CD4-positive, alpha-beta T cell treated with Interferon gamma for 1 hour (primary cell): Measurements from ENCODE around the gene POLRMT.
"Not testable (repeated sequence)": the region's sequence is repeated elsewhere in the genome, so short reads cannot be mapped to it uniquely, and the experiment has no call there.

Experiments used
- DNase-seq: peaks from one replicate; pipeline ENCODE4 v3.0.0-alpha.2; 2020

The POLRMT gene

DNA sequence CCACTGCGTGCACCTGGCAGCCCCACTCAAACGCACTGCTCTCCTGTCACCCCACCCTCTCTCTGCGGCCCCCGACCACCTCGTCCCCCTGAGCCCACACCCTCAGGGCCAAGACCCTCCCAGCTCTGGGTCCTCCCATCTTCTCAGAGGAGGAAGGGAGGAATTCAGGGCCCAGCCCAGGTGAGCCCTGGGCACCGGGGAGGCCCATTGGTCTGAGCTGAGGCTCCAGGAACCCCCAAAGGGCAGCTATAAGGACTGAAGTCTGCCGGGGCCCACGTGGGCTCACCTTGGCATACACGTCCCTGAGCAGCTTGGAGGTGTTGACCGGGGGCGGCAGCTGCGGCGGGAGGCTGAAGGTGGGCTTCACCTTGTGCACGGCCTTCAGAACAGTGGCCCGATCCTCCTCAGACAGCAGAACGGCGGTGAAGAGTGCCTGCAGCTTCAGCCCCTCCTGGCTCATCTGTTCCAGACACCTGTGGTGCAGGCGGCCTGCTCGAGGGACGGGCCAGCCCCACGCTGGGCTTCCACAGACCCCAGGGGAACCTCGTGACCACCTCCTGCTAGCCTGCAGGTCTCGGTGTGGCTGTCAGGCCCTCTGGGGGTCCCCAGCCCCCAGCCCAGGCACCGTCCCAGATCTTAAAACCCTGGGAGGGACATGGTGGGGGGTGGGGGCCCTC lies 8.8 kb downstream of the POLRMT start:
- no peak for DNase-seq

GRCh38 chr19:623974-624373 lies 9.4 kb downstream of the POLRMT start:
- no peak for DNase-seq

GRCh38 chr19:623175-623916 lies 10.0 kb downstream of the POLRMT start:
- DNase-seq = no peak

DNA sequence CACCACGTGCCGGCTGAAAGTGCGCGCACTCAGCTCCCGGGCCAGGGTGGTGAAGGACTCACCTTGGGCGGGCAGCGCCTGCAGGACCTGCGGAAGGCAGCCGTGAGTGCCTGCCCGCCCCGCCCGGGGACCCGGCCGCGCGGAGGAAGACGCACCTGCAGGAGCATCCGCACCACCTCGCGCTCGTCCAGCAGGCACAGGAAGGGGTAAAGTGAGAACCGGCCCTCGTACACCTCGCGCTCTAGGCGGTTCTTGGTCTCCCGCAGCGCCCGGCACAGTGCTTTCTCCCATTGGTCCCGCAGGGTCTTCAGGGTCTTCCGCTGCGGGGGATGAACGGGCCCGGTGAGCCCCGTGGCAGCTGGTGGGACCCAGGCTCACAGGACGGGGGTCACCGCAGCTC lies 10.7 kb downstream of the POLRMT start:
- no peak for DNase-seq

- no peak for DNase-seq
These were observed 11.5 kb downstream of the POLRMT start for GRCh38 chr19:621819-622218.

DNA sequence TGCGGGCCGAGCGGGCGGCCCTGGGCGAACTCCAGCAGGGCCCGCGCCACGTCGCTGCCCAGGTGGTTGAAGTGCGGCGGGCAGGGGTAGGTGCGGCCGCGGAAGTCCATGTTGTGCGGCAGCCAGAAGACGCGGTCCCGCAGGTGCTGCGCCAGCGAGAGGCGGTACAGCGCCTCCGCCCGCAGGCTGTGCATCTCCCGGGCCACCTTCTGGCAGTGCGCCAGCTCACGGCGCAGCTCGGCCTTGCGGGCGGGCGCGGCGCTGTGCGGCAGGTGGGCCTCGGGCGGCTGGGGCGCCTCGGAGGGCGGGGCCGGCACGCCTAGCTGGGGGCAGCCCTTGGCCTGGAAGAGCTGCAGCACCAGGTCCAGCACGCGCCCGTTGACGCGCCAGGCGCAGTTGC lies 12.1 kb downstream of the POLRMT start:
- DNase-seq = not testable (repeated sequence)

DNA sequence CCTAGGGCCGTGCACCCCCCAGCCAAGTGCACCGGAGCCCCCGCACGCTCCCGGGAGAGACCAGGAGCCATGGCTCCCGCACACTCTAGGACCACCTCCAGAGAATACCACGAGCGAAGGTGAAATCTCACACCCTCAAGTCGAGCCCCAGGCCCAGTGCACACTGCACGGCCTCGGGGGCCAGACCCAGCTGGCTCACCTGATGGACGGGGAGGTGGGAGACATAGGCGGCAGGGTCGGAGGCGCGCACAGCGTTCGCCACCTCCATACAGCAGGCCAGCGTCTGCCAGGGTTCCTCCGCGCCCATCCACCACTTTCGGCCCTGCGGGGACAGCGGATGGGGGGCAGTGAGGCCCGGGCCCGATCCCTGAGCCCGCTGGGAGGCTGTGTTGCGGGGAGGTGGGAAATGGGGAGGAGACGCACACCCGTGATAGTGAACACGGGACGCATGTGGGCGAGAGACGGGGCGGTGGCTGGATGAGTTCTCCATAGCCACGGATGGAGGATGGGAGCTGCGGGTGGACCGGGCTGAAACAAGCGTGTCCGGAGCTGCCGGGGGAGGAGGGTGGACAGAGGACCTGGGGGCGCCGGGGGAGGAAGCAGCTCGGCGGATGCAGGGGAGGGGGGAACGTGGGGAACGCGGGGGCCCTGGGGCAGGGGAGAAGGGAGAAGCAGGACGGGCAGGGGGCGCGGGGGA lies 13.0 kb downstream of the POLRMT start:
- DNase-seq = no peak

GRCh38 chr19:619286-620002 lies 13.9 kb downstream of the POLRMT start:
- DNase-seq = no peak

GRCh38 chr19:618674-619285 lies 14.6 kb downstream of the POLRMT start:
- no peak for DNase-seq

- DNase-seq = no peak
These were observed 15.1 kb downstream of the POLRMT start for GRCh38 chr19:618247-618619.

DNA sequence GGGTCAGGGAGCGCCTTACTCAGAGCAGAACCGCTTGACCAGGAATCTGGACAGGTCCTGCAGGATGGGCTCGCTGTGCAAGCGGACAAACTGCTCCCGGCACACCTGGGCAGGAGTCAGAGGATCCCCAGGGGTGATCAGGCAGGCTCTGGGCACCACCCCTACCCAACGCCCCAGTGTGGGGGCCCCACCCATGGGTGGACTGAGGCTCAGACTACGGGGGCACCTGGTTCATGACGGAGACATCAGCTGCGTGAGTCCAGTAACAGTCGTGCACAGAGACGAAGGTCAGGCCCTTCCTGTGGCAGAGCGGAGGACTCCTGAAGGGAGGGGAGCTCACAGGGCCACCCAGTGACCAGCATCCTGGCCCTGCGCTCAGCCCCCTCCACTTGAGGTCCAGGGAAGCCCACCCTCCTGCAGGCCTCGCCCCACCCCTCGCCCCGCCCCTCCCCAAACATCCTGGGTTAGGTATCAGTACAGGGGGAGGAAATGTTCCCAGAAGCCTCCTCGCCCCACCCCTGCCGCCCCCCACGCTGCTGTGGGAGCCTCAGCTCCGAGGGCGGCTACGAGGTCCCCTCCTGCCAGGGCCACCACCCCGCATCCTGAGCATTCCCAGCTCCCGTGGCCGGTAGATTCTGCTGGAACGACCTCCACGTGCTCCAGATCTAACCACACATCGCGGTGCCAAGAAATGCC lies 15.6 kb downstream of the POLRMT start:
- DNase-seq = no peak

DNA sequence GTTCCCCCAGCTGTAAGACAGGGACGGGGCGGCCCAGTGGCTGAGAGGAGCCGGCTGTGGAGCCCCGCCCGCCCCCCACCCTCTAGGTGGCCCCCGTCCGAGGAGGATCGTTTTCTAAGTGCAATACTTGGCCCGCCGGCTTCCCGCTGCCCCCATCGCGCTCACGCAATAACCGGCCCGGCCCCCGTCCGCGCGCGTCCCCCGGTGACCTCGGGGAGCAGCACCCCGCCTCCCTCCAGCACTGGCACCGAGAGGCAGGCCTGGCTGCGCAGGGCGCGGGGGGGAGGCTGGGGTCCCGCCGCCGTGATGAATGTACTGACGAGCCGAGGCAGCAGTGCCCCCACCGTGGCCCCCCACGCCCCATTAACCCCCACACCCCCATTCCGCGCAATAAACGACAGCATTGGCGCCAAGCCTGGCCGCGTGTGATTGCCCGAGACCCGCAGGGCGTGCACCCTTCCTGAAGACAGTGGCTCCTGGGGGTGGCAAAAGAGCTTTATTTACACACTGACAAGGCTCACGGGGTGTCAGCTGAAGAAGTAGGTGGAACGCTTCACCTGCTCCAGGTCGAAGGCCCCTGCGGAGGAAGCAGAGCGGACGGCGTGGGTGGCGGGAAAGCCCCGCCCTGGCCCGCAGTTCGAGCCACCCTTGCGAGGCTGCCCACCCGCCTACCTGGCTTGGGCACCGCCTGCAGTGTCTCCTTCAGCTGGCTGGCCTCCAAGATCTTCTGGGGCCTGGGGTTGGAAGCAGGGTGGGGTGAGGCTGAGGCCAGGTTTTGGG lies 16.4 kb downstream of the POLRMT start:
- DNase-seq = no peak

DNA sequence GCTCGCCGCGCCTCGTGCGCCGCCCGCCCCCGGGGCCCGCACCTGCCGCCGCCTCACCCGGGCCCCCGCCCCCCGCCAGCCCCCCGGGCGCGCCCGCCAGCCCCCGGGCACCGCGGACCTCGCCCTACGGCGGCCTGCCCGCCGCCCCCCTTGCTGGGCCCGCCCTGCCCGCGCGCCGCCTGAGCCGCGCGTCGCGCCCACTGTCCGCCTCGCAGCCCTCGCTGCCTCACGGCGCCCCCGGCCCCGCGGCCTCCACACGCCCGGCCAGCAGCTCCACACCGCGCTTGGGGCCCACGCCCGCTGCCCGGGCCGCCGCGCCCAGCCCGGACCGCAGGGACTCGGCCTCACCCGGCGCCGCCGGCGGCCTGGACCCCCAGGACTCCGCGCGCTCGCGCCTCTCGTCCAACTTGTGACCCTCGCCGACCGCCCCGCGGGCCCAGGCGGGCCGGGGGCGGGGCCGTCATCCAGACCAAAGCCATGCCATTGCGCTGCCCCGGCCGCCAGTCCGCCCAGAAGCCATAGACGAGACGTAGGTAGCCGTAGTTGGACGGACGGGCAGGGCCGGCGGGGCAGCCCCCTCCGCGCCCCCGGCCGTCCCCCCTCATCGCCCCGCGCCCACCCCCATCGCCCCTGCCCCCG lies 17.2 kb downstream of the POLRMT start:
- DNase-seq = no peak

GRCh38 chr19:615619-616018 lies 17.7 kb downstream of the POLRMT start:
- no peak for DNase-seq

DNA sequence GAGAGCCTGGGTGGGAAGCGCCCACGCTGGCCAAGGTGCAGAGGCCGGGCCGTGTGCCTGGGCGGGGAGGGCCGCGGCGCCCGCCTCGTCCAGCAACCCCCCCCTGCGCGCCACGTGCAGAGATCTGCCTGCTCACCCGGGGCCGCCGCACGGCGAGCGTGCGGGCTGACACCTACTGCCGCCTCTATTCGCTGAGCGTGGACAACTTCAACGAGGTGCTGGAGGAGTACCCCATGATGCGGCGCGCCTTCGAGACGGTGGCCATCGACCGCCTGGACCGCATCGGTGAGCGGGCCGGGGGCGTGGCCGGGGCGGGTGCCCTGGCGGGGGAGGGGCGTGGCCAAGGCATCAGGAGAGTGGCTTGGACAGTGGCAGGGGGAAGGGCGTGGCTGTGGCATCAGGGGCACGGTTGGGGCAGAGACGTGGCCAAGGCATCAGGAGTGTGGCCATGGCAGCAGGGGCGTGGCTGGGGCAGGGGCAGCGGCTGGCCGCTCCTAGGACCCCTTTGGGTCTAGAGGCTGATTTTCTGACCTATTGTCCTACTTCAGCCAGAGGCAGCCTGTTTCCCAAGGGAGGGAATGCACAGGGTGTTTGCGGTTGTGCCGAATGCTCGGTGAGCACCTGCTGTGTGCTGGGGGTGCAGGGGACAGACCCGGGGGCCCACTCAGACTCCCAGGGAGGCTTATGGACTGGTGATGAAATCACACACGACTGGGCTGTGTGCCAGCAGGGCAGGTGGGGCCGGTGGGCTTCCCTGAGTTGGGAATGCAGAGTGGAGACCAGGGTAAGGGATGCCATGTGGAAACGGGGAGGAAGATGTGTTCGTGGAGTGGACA lies 19.4 kb downstream of the POLRMT start:
- DNase-seq = no peak

- no peak for DNase-seq
These were observed 20.4 kb downstream of the POLRMT start for GRCh38 chr19:612941-613340.

- no peak for DNase-seq
These were observed 21.9 kb downstream of the POLRMT start for GRCh38 chr19:611481-611868.

DNA sequence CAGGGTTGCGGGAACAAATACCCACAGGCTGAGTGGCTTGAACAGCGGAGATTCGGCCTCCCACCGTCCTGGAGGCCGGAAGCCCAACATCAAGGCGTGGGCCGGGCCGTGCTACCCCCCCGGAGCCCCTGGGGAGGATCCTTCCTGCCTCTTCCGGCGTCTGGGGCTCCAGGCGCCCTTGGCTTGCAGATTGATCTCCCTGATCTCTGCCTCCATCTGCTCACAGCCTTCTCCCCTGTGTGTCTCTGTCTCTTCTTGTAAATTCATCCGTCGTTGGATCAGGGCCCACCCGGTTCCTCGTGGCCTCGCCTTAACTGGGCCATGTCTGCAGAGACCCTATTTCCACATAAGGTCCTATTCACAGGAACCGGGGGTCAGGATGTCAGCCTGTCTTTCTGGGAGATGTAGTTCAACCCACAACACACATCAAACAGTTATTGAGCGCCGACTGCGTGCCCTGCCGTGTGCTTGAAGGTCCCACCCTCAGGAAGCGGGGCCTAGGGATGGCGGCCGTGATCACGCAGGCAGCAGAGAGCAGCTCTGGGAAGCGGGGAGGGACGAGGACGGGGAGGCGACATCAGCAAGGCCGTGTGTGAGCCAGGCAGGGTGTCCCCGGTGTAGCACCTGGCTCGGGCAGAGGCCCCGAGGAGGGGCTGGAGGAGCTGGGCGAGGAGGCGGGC lies 22.4 kb downstream of the POLRMT start:
- DNase-seq = peak; percentile 37

- peak; percentile 37 for DNase-seq
These were observed 23.1 kb downstream of the POLRMT start for GRCh38 chr19:610071-610800.
